ENCODE results near the gene SGMS1. TPM values are rescaled to one million over a fixed set of nuclear protein-coding genes. Genes with fewer than 3 reads are reported as not detected.
"Not testable (repeated sequence)": the region's sequence is repeated elsewhere in the genome, so short reads cannot be mapped to it uniquely, and the experiment has no call there.

The SGMS1 gene
- total RNA-seq, 4 donors from 2014 or later: 153 to 235 (median 186) TPM

DNA sequence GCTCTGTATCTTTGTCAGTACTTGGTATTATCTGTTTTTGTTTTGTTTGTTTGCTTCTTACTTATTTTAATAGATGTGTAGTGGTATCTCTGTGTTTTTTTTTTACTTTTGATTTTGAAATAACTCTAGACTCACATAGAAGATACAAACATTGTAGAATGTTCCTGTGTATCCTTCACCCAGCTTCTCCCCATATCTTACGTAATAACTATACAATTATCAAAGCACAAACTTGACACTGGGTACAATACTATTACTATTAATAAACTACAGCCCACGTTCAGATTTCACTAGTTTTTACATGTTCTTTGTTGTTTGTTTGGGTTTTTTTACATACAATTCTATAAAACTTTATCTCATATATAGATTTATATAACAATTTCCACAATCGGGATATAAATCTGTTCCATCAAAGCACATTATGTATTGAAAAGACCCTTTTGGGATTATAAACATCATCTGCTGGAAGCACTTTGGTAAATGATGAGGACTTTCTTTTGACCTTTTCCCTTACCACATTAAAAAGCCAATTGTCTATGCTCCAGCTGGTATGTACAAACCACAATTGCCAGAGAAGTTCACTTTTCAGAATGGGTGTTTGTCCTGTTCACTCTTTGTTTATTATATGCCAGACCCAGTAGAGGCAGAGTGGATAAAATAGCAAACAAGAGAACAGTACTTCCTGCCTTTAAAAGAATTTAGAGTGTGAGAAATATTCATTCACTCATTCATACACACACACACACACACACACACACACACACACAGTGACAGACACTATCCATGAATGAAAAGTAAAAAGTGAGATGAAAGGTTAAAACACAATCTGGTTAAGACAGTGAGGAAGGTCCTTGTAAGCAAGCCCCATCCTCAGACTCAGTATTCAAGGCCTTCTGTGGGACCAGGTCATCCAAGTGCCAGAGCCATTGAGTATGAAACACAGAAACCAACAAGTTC, 113.0 kb downstream of the SGMS1 start:
- no peak for TF ChIP-seq CTCF (IDR thresholded peaks at IDR 0.05)
- no peak for TF ChIP-seq POLR2A (IDR thresholded peaks at IDR 0.05)
- H3K4me3 ChIP-seq (ENCODE audit: low read depth, poor library complexity, severe bottlenecking): no peak overlapping the region
- 63 to 79% methylated on average over 3 of the region's 3 CpGs for WGBS, 2 donors
- intact Hi-C loops (cut with DNase I; ENCODE audit: low total_unique reads): no loop called here
- no peak for DNase-seq (ENCODE audit: low spot score in 2 of 2)

DNA sequence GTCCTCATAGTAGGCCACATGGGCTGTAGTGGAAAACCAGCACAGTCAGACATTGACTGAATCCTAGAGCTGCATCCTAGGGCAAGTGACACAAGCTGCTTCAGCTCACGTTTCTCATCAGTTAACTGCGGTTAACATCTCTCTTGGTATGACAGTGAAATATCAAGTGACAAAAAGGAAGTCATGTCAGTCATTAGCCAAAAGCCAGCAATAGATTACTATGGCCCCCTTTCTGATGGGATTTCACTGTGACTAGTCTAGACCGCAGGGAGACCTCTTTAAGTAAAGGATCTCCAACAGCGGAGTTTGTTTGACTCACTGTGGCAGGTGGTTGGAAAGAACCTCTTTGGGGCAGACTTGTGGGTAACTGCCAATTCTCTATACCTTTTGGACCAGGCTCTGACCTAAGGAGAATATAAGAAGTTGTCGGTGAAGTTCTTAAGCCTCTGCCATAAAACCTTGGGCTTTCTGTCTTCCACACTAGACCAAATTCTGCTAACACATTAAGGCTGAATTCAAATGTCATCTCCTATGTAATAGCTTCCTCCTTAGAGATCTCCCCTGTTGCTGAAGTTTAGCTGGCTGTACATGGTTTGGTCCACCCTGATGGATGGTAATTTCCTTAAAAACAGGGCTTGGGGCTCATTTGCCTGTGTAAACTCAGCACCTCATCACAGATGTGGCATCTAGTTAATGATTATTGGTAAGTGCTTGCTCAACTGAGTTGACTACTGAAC, 115.3 kb downstream of the SGMS1 start:
- no peak overlapping the region for H3K4me3 ChIP-seq (ENCODE audit: low read depth, poor library complexity, severe bottlenecking)
- DNase-seq (ENCODE audit: low spot score in 2 of 2): no peak
- intact Hi-C loops (cut with DNase I; ENCODE audit: low total_unique reads): no loop called here
- TF ChIP-seq CTCF (IDR thresholded peaks at IDR 0.05) (no peak), POLR2A (IDR thresholded peaks at IDR 0.05) (no peak)
- WGBS, 2 donors: 97 to 98% methylated on average over 5 of the region's 5 CpGs

DNA sequence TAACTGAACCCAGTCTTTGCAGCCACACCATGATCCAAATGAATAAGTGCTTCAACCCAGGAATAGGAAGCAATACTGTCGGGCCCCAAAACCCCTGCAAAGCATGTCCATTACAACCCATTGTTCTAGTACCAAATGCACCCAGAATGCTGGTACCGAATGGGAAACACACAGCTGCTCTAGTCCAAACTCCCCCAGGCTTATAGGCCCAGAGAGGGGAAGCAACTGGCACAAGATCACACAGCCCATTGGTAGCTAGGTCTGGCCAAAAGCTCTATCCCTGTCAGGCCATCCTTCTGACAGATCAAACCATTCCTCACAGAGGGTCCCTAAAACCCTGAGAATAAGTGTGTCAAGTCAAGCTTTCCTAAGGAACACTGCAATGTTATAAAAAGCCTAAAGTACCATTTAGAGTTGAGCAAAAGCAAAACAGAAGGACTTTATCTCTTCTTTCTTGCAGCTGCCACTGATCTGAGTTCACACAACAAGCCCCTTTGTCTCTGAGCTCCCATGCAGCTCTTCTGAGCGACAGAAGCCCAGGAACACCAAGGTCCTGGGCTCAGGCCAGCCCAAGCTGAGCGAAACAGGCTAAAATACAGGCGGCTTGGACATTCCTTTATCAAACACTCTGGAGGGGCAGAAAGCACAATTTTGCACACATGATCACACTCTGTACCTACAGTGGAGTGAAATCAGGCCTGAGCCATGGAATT, 116.7 kb downstream of the SGMS1 start:
- TF ChIP-seq POLR2A (IDR thresholded peaks at IDR 0.05) (no peak), CTCF (IDR thresholded peaks at IDR 0.05) (no peak)
- no peak overlapping the region for H3K4me3 ChIP-seq (ENCODE audit: low read depth, poor library complexity, severe bottlenecking)
- intact Hi-C loops (cut with DNase I; ENCODE audit: low total_unique reads): no loop called here
- 85 to 89% methylated on average over 5 of the region's 5 CpGs for WGBS, 2 donors
- no peak for DNase-seq (ENCODE audit: low spot score in 2 of 2)

GRCh38 chr10:50504389-50504788, 119.4 kb downstream of the SGMS1 start:
- WGBS, 2 donors: 76 to 90% methylated on average over 1 of the region's 1 CpG
- DNase-seq (ENCODE audit: low spot score in 2 of 2): no peak
- intact Hi-C loops (cut with DNase I; ENCODE audit: low total_unique reads): no loop called here
- H3K4me3 ChIP-seq (ENCODE audit: low read depth, poor library complexity, severe bottlenecking): no peak overlapping the region
- TF ChIP-seq CTCF (IDR thresholded peaks at IDR 0.05) (no peak), POLR2A (IDR thresholded peaks at IDR 0.05) (no peak)

GRCh38 chr10:50503661-50504320, 120.0 kb downstream of the SGMS1 start:
- intact Hi-C loops (cut with DNase I; ENCODE audit: low total_unique reads): no loop called here
- DNase-seq (ENCODE audit: low spot score in 2 of 2): no peak
- TF ChIP-seq POLR2A (IDR thresholded peaks at IDR 0.05): no peak
- TF ChIP-seq CTCF (IDR thresholded peaks at IDR 0.05): no peak
- no peak overlapping the region for H3K4me3 ChIP-seq (ENCODE audit: low read depth, poor library complexity, severe bottlenecking)
- 61 to 74% methylated on average over 10 of the region's 10 CpGs for WGBS, 2 donors

DNA sequence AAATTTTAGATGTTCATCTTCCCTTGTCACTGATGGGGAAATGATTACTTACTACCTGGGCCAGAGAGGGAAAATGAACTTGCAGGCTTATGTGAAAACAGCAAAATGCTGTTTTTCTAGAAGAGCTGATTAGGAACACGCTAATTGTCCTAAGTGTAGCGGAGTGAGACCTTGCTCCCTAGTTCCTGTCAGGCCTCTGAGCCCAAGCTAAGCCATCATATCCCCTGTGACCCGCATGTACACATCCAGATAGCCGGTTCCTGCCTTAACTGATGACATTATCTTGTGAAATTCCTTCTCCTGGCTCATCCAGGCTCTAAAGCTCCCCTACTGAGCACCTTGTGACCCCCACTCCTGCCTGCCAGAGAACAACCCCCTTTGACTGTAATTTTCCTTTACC, 120.6 kb downstream of the SGMS1 start:
- H3K4me3 ChIP-seq (ENCODE audit: low read depth, poor library complexity, severe bottlenecking); DNase-seq (ENCODE audit: low spot score in 2 of 2); intact Hi-C loops (cut with DNase I; ENCODE audit: low total_unique reads): not testable (repeated sequence)
- 91 to 94% methylated on average over 4 of the region's 4 CpGs for WGBS, 2 donors
